Smooth muscle cell (in vitro differentiated cells): ENCODE results near the gene AOPEP. TPM values are rescaled to one million over a fixed set of nuclear protein-coding genes. Genes with fewer than 3 reads are reported as not detected.
A peak's percentile ranks its signal among the peaks of the same experiment; 100 is the strongest.

Experiments
- DNase-seq: peaks from one replicate; lab custom pipeline; 2025; ENCODE audit not compliant: unreplicated experiment; lab: John Stamatoyannopoulos, UW
- H2AFZ ChIP-seq: fragments of 200-600 bp; sonication (generic); 2 replicates; pipeline ENCODE4 v1.6.0; 2016; ENCODE audit warnings: antibody characterized with exemption, low read depth, mild to moderate bottlenecking
- H3F3A ChIP-seq: fragments of 200-600 bp; sonication (generic); 2 replicates; pipeline ENCODE4 v1.6.0; 2017; ENCODE audit warnings: antibody characterized with exemption, low read depth
- H3K27ac ChIP-seq: fragments of 200-600 bp; sonication (generic); 2 replicates; pipeline ENCODE4 v1.5.1; 2016; ENCODE audit warnings: low read depth, mild to moderate bottlenecking
- H3K27me3 ChIP-seq: fragments of 200-600 bp; sonication (generic); 2 replicates; pipeline ENCODE4 v1.6.1; 2016; ENCODE audit warnings: low read depth, mild to moderate bottlenecking
- H3K36me3 ChIP-seq: fragments of 200-600 bp; sonication (generic); 2 replicates; pipeline ENCODE4 v1.5.1; 2016; ENCODE audit warnings: low read depth
- H3K4me1 ChIP-seq: fragments of 200-600 bp; sonication (generic); 2 replicates; pipeline ENCODE4 v1.5.1; 2016; ENCODE audit warnings: low read depth
- H3K4me2 ChIP-seq: fragments of 200-600 bp; sonication (generic); 2 replicates; pipeline ENCODE4 v1.6.0; 2016; ENCODE audit warnings: mild to moderate bottlenecking
- H3K4me3 ChIP-seq: fragments of 200-600 bp; sonication (generic); 2 replicates; pipeline ENCODE4 v1.5.1; 2016; ENCODE audit warnings: mild to moderate bottlenecking
- H3K79me2 ChIP-seq: fragments of 200-600 bp; sonication (generic); 2 replicates; pipeline ENCODE4 v1.6.0; 2016; ENCODE audit warnings: low read depth, mild to moderate bottlenecking
- H3K9ac ChIP-seq: fragments of 200-600 bp; sonication (generic); 2 replicates; pipeline ENCODE4 v1.6.0; 2016; ENCODE audit warnings: low read depth
- H3K9me3 ChIP-seq: fragments of 200-600 bp; sonication (generic); replicated peaks from 2 replicates; pipeline ENCODE4 v1.5.1; 2016; ENCODE audit warnings: low read depth
- H4K20me1 ChIP-seq: fragments of 200-600 bp; sonication (generic); 2 replicates; pipeline ENCODE4 v1.6.0; 2016; ENCODE audit warnings: low read depth
- CTCF ChIP-seq: fragments of 200-600 bp; sonication (generic); IDR thresholded peaks from 2 replicates; pipeline ENCODE4 v1.5.1; 2017; ENCODE audit warnings: borderline replicate concordance, mild to moderate bottlenecking, antibody characterized with exemption; ENCODE audit not compliant: insufficient read depth, poor library complexity, severe bottlenecking
- whole genome bisulfite sequencing: methylation state at CpG from one replicate; pipeline ENCODE4 v1.1.7; 2016; ENCODE audit warnings: low lambda C conversion rate; 5-methylcytosine and 5-hydroxymethylcytosine counted together
- polyA plus RNA-seq: library from polyadenylated mRNA; unstranded; fragments of >200 nt; fragmentation: Nextera tagmentation; extraction: Ambion mirVana; gene quantifications from 2 replicates; pipeline ENCODE4 v1.2.1, GENCODE V29; 2016
- total RNA-seq: library from RNA; depleted of rRNA; stranded (reverse); fragments of >200 nt; gene quantifications from 2 replicates; pipeline ENCODE4 v1.2.3, GENCODE V29; 2014

The AOPEP gene
- total and polyA plus RNA-seq, 2 experiments from 2014 or later = 52.7 to 94.9 TPM

GRCh38 chr9:94740145-94740840 lies 13.8 kb downstream of the AOPEP start:
- Histone ChIP-seq H3K9ac (no peak overlapping the region), H2AFZ (no peak overlapping the region), H3K4me3 (no peak overlapping the region), H3K4me2 (peak overlapping the region; percentile 43), H4K20me1 (no peaks in the 10 kb centered on the region), H3K4me1 (no peaks in the 10 kb centered on the region), H3K27ac (peak overlapping the region; percentile 13), H3F3A (no peaks in the 10 kb centered on the region), H3K79me2 (peaks cover 49% of the 10 kb centered on the region), H3K36me3 (no peaks in the 10 kb centered on the region), H3K27me3 (no peaks in the 10 kb centered on the region), H3K9me3 (no peaks in the 10 kb centered on the region)
- 37% methylated on average over 3 of the region's 3 CpGs for WGBS
- no peak for DNase-seq
- no peak for TF ChIP-seq CTCF

GRCh38 chr9:94741866-94742265 lies 15.4 kb downstream of the AOPEP start:
- WGBS = 62% methylated on average over 3 of the region's 3 CpGs
- DNase-seq = no peak
- no peak overlapping the region for H3K27ac ChIP-seq

GRCh38 chr9:94743035-94743954 lies 16.8 kb downstream of the AOPEP start:
- H4K20me1 ChIP-seq = no peaks in the 10 kb centered on the region
- no peaks in the 10 kb centered on the region for H3K36me3 ChIP-seq
- TF ChIP-seq CTCF = no peak
- H3K4me3 ChIP-seq = no peak overlapping the region
- peaks cover 19% of the 10 kb centered on the region for H3K79me2 ChIP-seq
- no peaks in the 10 kb centered on the region for H3K9me3 ChIP-seq
- no peaks in the 10 kb centered on the region for H3K4me1 ChIP-seq
- 76% methylated on average over 6 of the region's 6 CpGs for WGBS
- H3K4me2 ChIP-seq = no peak overlapping the region
- H3F3A ChIP-seq = no peaks in the 10 kb centered on the region
- DNase-seq = no peak
- no peak overlapping the region for H3K9ac ChIP-seq
- H3K27me3 ChIP-seq = no peaks in the 10 kb centered on the region
- H2AFZ ChIP-seq = no peak overlapping the region
- no peak overlapping the region for H3K27ac ChIP-seq

More at GRCh38 chr9:94741866-94742265, 15.4 kb downstream of the AOPEP start:
- no peak overlapping the region for H2AFZ ChIP-seq
- H3K9me3 ChIP-seq = no peaks in the 10 kb centered on the region
- H3F3A ChIP-seq = no peaks in the 10 kb centered on the region
- H4K20me1 ChIP-seq = no peaks in the 10 kb centered on the region
- no peak overlapping the region for H3K9ac ChIP-seq
- H3K4me3 ChIP-seq = no peak overlapping the region
- no peaks in the 10 kb centered on the region for H3K27me3 ChIP-seq
- H3K36me3 ChIP-seq = no peaks in the 10 kb centered on the region
- H3K4me2 ChIP-seq = no peak overlapping the region
- H3K79me2 ChIP-seq = peaks cover 33% of the 10 kb centered on the region
- no peaks in the 10 kb centered on the region for H3K4me1 ChIP-seq
- no peak for TF ChIP-seq CTCF
